Tibial artery (tissue), 4 donors: Measurements from ENCODE around the gene LRRC8B.

Experiments
- DNase-seq, 2 donors: peaks; one replicate each; pipeline ENCODE4 v3.0.0-alpha.2; 2019
- H3K27ac ChIP-seq, 2 donors: fragments of 200-600 bp; sonication (generic) in 1 of 2; 1 replicate in 1 of 2; 2 replicates in 1 of 2; pipeline ENCODE4 v1.5.1; 2018 to 2019; ENCODE audit warnings: mild to moderate bottlenecking in 1 of 2
- H3K27me3 ChIP-seq, 2 donors: fragments of 200-600 bp; sonication (generic) in 1 of 2; one replicate each; pipeline versions ENCODE4 v1.5.1 to v1.6.0; 2016 to 2019
- H3K36me3 ChIP-seq, 3 donors: fragments of 200-600 bp; sonication (generic) in 2 of 3; one replicate each; pipeline ENCODE4 v1.5.1; 2016 to 2019; ENCODE audit warnings: mild to moderate bottlenecking in 2 of 3
- H3K4me1 ChIP-seq, 4 donors: fragments of 200-600 bp; sonication (generic) in 2 of 4; 1 replicate in 3 of 4; 2 replicates in 1 of 4; pipeline ENCODE4 v1.5.1; 2016 to 2019
- H3K4me3 ChIP-seq, 2 donors: fragments of 200-600 bp; sonication (generic) in 1 of 2; 1 replicate in 1 of 2; 2 replicates in 1 of 2; pipeline ENCODE4 v1.5.1; 2018 to 2019; ENCODE audit warnings: mild to moderate bottlenecking in 2 of 2
- H3K9me3 ChIP-seq, 3 donors: fragments of 200-600 bp; sonication (generic) in 1 of 3; one replicate each; pipeline ENCODE4 v1.5.1; 2016 to 2019
- intact Hi-C: fragments of 100-400 bp; cut with DNase I; formaldehyde crosslinking; loops from one replicate; pipeline ENCODE4 v1.15.0; 2023; ENCODE audit warnings: low total_unique reads
- TF ChIP-seq, protein P1 (sequence below), 2 experiments: fragments of 200-600 bp in 1 of 2; fragments of 450-650 bp in 1 of 2; IDR thresholded peaks; one replicate each; pipeline ENCODE4 v1.5.1; 2017 to 2019; ENCODE audit warnings: antibody characterized with exemption in 2 of 2, mild to moderate bottlenecking in 1 of 2, moderate library complexity in 1 of 2

LRRC8B gene

DNA sequence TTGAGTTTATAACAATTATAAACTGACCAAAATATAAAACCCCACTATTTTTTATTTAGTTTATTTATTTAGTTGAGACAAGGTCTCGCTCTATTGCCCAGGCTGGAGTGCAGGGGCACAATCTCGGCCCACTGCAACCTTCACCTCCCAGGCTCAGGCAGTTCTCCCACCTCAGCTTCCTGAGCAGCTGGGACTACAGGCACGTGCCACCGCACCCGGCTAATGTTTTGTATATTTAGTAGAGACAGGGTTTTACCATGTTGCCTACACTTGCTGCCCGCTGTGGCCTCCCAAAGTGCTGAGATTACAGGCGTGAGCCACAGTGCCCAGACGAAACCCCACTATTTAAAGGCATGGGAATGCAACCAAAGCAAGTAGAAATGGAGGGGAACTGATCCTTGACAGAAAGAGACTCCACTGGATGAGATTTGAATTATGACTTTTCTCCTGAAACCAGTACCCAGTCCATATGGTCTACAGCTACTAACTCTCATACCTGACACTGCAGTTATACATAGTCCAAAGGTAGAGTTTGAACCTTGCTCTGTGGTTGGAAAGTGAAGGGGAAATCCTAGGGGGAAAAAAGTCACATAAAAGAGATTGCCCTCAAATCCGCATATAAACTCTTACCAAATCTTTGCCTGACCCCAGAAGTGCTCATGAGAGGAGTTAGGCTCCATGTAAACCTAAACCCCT lies 119.6 kb downstream of the LRRC8B start:
- no peaks in the 10 kb centered on the region for H3K36me3 ChIP-seq
- TF ChIP-seq, protein P1, sequence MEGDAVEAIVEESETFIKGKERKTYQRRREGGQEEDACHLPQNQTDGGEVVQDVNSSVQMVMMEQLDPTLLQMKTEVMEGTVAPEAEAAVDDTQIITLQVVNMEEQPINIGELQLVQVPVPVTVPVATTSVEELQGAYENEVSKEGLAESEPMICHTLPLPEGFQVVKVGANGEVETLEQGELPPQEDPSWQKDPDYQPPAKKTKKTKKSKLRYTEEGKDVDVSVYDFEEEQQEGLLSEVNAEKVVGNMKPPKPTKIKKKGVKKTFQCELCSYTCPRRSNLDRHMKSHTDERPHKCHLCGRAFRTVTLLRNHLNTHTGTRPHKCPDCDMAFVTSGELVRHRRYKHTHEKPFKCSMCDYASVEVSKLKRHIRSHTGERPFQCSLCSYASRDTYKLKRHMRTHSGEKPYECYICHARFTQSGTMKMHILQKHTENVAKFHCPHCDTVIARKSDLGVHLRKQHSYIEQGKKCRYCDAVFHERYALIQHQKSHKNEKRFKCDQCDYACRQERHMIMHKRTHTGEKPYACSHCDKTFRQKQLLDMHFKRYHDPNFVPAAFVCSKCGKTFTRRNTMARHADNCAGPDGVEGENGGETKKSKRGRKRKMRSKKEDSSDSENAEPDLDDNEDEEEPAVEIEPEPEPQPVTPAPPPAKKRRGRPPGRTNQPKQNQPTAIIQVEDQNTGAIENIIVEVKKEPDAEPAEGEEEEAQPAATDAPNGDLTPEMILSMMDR (IDR thresholded peaks at IDR 0.05), result no peak
- H3K4me3 ChIP-seq, result no peak overlapping the region
- no peaks in the 10 kb centered on the region for H3K27me3 ChIP-seq
- intact Hi-C loops, result no loop called here
- H3K4me1 ChIP-seq, result peaks cover 0 to 5% (median 0%) of the 10 kb centered on the region in 4 donors
- no peak overlapping the region for H3K27ac ChIP-seq
- no peaks in the 10 kb centered on the region for H3K9me3 ChIP-seq
- DNase-seq, result no peak

DNA sequence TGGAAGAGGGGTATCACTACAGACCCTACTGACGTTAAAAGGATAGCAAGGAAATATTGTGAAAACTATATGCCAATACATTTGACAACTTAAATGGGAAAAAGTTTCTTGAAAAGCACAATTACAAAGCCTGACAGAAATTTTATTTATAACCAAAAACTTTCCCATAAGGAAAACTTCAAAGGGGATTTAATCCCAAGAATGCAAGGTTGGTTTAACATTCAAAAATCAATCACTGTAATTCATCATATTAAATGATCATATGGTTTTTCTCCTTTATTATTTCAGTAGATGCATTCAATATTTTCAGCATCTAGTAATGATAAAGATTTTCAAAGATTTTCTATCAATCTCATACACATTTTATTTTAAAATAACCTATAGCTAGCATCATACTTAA lies 121.6 kb downstream of the LRRC8B start:
- H3K4me3 ChIP-seq, result no peak overlapping the region
- H3K27me3 ChIP-seq, result no peaks in the 10 kb centered on the region
- peaks cover 0 to 15% (median 0%) of the 10 kb centered on the region in 4 donors for H3K4me1 ChIP-seq
- no peak for DNase-seq
- intact Hi-C loops, result no loop called here
- TF ChIP-seq, protein P1 (IDR thresholded peaks at IDR 0.05), result no peak
- no peaks in the 10 kb centered on the region for H3K9me3 ChIP-seq
- no peak overlapping the region for H3K27ac ChIP-seq
- no peaks in the 10 kb centered on the region for H3K36me3 ChIP-seq
